NCI-H345 treated with DMSO at 0.1 percent for 48 hours (cell line): ENCODE data around the gene ZBTB7A.

Source experiments
- DNase-seq: peaks from one replicate; lab custom pipeline; 2025; ENCODE audit not compliant: unreplicated experiment; lab: John Stamatoyannopoulos, UW

The ZBTB7A gene

GRCh38 chr19:4094761-4095487, 28.2 kb upstream of the ZBTB7A start:
- DNase-seq: no peak

DNA sequence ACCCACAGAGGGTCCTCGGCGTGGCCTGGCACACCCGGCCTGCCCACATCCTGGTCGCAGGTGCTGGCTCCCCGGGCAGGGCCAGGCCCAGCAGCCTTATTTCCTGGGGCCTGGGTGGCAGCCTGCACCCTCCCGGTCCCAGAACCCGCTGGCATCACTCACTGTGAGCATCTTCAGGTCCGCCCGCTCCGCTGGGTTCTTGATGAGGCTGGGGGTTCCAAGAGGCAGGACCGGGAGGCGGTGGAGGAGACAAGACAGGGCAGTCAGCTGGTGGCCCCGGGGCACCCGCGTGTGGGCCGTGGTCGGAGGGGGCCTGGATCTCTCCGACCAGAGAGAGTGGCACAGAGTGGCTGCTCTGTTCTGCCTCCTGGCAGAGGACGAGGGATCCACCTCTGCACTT, 27.6 kb upstream of the ZBTB7A start:
- no peak for DNase-seq

DNA sequence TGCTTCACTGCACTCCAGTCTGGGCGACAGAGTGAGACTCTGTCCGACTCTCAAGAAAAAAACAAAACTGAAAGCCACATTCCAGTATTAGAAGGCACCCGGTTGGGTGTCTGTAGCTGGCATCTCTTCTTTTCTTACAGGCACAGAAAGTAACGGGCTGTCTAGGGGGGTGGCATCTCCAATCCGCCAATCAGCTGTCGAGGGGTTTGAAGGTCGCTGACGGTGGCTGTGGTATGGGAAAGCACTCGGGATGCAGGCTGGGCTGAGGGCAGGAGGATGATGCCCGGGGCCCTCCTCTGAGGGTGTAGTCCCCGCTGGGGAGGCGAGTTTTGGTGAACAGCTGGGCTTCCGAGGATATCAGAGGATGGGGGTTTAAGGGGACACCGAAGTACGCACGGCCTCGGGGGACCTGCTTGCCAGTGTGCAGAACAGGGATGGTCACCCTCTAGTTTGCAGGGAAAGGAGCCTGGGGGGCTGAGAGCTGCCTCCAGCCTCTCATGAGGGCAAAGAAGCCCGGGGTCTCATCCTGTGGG, 27.0 kb upstream of the ZBTB7A start:
- no peak for DNase-seq

- no peak for DNase-seq
These were observed 23.9 kb upstream of the ZBTB7A start for GRCh38 chr19:4090356-4091220.

DNA sequence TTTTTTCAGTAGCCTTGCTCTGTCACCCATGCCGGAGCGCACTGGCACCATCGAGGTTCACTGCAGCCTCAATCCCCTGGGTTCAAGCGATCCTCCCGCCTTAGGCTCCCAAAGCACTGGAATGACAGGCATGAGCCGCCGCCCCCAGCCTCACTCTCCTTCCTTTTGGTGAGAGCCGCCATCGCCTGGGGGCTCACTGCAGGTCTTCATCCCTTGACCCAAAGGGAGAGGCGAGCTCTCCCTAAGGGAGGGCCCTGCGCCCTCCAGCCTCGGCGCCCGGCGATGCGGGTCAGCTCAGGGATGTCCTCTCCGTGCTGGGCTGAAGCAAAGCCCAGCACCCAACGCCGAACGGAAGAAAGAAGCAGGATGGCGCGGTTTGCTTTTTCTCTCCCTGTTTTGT, 23.2 kb upstream of the ZBTB7A start:
- no peak for DNase-seq

DNA sequence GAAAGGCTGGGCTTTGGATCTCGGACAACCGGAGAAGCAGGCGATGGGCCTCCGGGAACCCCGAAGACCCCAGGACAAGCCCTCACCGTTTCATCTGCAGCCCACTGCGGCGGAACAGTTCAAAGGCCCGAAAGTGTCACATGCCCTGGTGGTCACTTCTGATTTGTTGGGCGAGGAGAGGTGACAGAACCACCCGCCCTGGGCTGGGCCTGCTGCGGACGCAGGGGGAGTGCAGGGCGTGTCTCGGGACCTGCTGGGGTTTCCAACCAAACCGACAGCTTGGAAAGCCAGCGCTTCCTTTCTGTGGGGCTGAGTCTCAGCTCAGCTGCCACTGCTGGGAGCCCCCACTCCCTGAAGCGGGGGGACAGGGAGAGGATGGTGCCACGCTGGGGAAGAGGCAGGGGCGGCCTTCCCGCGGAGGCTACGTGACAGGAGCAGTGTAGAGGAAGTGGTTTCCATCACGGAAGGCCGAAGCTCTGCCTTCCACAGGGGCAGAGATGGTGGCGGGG, 22.8 kb upstream of the ZBTB7A start:
- DNase-seq: no peak

GRCh38 chr19:4088975-4089374, 22.3 kb upstream of the ZBTB7A start:
- DNase-seq: no peak

- no peak for DNase-seq
These were observed 21.3 kb upstream of the ZBTB7A start for GRCh38 chr19:4087787-4088679.

DNA sequence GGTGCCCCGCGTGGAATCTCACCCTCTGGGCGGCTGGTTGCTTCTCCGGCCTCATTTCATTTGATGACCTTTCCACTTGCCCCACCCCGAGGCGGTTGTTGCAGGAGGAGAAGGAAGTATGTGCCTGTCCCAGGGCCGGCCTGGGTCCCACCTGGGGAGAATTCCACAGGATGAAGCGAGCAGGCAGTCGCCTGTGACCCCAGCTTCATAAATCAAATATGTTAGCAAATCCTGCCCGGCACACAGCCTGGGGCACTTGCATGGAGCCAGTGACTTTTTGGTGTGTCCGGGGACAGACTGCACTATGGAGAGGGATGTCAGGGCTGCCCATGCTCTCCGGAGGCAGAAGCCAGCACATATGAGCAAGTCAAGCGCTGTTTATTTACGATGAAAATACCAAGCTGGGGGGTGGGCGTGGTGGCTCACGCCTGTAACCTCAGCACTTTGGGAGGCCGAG, 19.7 kb upstream of the ZBTB7A start:
- DNase-seq: no peak

DNA sequence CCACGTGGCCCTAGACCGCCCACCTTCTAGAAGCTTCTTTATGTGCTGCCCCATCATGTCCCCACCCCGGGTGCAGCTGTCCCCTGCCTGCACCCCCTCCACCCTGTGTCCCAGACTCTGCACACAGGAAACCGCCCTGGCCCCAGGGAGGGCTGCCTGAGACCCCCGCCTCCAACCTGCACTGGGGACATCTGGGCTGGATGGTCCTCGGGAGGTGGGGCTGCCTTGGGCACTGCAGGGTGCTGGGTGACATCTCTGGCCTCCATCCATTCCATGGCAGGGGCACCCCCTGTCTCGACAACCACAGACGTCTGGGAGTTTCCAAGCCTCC, 17.8 kb upstream of the ZBTB7A start:
- DNase-seq: no peak

DNA sequence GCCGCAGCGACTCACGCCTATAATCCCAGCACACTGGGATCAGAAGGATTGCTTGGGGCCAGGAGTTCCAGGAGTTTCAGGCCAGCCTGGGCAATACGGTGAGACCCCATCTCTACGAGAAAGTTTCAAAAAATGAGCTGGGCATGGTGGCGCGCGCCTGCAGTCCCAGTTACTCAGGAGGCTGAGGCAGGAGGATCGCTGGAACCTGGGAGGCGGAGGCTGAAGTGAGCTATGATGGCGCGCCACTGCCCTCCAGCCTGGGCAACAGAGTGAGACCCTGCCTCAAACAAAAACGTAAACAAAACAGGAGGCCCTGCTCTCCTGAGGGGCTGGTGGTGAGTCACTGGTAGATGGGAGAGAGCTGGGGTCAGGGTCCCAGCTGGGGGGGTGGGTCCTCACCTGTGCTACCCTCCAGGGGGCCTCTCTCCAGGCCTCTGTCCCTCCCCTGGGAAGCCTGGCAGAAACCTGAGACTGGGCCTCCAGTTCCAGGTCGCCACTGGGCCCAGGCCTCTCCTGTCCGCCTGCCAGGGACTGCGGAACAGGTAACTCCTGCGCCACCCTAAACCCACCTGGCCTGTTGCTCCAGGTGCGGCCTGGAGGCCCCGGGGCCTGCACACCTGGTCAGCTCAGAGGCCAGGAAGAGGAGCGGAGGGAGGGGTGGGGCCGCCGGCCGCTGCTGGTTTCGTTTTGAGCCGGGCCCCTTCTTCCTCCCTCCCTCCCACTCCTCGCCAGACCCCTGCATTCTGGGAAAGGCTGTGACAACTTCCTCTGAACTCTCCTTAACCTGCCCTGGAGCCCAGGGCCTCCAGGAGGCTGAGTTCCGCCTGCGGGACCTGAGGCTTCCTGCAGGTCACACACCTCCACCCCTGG, 17.2 kb upstream of the ZBTB7A start:
- DNase-seq: no peak

DNA sequence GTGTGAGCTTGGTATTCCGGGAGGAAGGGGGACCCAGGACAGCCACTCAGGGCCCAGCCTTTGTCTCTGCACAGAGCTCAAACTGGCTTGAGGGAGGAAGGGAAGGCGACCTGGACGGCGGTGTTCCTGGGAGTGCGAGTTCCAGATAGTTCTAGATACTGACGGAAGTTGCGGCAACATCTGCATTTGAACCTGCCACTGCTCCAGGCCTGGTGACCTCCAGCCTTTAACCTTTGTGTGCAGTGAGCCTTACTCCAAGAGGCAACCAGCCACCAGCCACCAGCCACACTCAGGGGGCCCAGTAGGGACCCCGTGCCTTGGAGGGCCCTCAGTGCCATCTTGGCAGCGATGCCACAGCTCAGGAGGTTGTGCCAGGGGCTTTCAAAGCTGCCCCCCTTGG, 15.5 kb upstream of the ZBTB7A start:
- DNase-seq: no peak

DNA sequence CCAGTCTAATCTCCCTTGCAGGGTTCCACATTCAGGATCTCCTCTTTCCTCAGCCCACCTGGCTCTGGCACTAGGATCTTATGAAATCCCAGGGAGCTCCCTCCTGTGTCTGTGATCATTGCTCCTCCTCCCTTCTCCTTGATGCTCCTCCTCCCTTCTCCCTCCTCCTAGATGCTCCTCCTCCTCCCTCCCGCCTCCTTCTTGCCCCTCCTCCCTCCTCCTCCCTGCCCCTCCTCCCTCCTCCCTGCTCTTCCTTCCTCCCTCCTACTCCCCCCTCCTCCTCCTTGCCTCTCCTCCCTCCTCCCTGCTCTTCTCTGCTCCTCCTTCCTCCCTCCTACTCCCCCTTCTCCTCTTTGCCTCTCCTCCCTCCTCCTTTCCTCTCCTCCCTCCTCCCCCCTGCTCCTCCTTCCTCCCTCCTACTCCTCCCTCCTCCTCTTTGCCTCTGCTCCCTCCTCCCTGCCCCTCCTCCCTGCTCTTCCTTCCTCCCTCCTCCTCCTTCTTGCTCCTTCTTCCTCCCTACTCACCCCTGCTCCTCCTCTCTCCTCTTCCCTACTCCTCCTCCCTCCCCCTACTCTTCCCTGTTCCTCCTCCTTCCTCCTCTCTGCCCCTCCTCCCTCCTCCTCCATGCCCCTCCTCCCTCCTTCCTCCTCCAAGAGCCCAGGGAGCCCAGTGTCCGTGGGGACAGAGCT, 14.9 kb upstream of the ZBTB7A start:
- no peak for DNase-seq

GRCh38 chr19:4080473-4080872, 13.8 kb upstream of the ZBTB7A start:
- DNase-seq: no peak

- DNase-seq: no peak
These were observed 11.3 kb upstream of the ZBTB7A start for GRCh38 chr19:4077800-4078684.

GRCh38 chr19:4077007-4077374, 10.3 kb upstream of the ZBTB7A start:
- DNase-seq: no peak

- no peak for DNase-seq
These were observed 8.7 kb upstream of the ZBTB7A start for GRCh38 chr19:4075373-4075772.

DNA sequence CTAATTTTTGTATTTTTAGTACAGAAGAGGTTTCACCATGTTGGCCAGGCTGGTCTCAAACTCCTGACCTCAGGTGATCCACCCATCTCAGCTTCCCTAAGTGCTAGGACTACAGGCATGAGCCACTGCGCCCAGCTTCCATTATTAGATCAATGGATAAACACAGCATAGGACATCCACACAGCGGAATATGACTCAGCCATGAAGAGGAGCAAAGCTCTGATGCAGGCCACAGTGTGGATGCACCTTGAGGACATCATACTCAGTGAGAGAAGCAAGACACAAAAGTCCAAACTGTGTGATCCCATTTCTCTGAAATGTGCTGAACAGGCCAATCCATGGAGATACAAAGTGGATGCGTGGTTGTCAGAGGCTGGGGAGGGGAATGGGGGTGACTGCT, 4.9 kb upstream of the ZBTB7A start:
- DNase-seq: no peak
